ENCODE data around the gene PCDHGA1.
A peak's percentile ranks its signal among the peaks of the same experiment; 100 is the strongest.
"Not testable (repeated sequence)": the region's sequence is repeated elsewhere in the genome, so short reads cannot be mapped to it uniquely, and the experiment has no call there.

Gene PCDHGA1

GRCh38 chr5:141388661-141389060, 58.3 kb downstream of the PCDHGA1 start:
- TF ChIP-seq Cebpa-rat (IDR thresholded peaks at IDR 0.05) = peak; percentile 55 to 97 (median 80); a peak in 19 of 22 replicates
- peaks cover 0 to 5% (median 0%) of the 10 kb centered on the region in 11 experiments; a peak in 1 of 22 replicates for H3K36me3 ChIP-seq
- no peak overlapping the region for H3K4me2 ChIP-seq
- H3K27ac ChIP-seq = no peak overlapping the region
- H4K20me1 ChIP-seq = no peaks in the 10 kb centered on the region
- H3K9me3 ChIP-seq (replicated peaks in 1 of 11) = peaks cover 58 to 73% (median 66%) of the 10 kb centered on the region in 11 experiments
- H3K4me3 ChIP-seq = no peak overlapping the region
- no peaks in the 10 kb centered on the region; a peak in 1 of 22 replicates for H3K27me3 ChIP-seq
- H3K4me1 ChIP-seq = peaks cover 0 to 14% (median 2%) of the 10 kb centered on the region in 10 experiments; a peak in 7 of 20 replicates
- no peak overlapping the region for H3K9ac ChIP-seq

GRCh38 chr5:141389153-141390042, 59.1 kb downstream of the PCDHGA1 start:
- Histone ChIP-seq H3K4me2 (peak overlapping the region in 3 of 11 experiments; percentile 29 to 46 (median 42); a peak in 6 of 22 replicates), H3K36me3 (peaks cover 0 to 5% (median 0%) of the 10 kb centered on the region in 11 experiments; a peak in 1 of 22 replicates), H3K27ac (peak overlapping the region in 1 of 11 experiments; percentile 44; a peak in 1 of 22 replicates), H3K27me3 (no peaks in the 10 kb centered on the region; a peak in 1 of 22 replicates), H4K20me1 (no peaks in the 10 kb centered on the region), H3K9ac (no peak overlapping the region), H3K4me3 (no peak overlapping the region), H3K9me3 (replicated peaks in 1 of 11) (peaks cover 58 to 73% (median 66%) of the 10 kb centered on the region in 11 experiments), H3K4me1 (peaks cover 0 to 14% (median 2%) of the 10 kb centered on the region in 10 experiments; a peak in 7 of 20 replicates)
- TF ChIP-seq Cebpa-rat (IDR thresholded peaks at IDR 0.05) = no peak

- TF ChIP-seq Cebpa-rat (IDR thresholded peaks at IDR 0.05) = no peak
- Histone ChIP-seq H3K4me3 (0 out of 20 replicates have a peak within 1 kb of the TSS, but pooled peaks of 1 of the 10 experiments have one; percentile 8), H3K9ac (no peak within 1 kb of the TSS), H3K27ac (no peak within 1 kb of the TSS), H3K27me3 (no peaks in the 10 kb centered on the region; a peak in 1 of 22 replicates), H3K36me3 (peaks cover 0 to 5% (median 0%) of the 10 kb centered on the region in 11 experiments; a peak in 1 of 22 replicates), H4K20me1 (no peaks in the 10 kb centered on the region), H3K9me3 (replicated peaks in 1 of 11) (peaks cover 57 to 75% (median 66%) of the 10 kb centered on the region in 11 experiments), H3K4me1 (peaks cover 0 to 14% (median 2%) of the 10 kb centered on the region in 10 experiments; a peak in 7 of 20 replicates), H3K4me2 (no peak within 1 kb of the TSS)
These were observed 62.3 kb downstream of the PCDHGA1 start, which contains the start of gene PCDHGA8 for GRCh38 chr5:141392429-141393198. Gene PCDHGA8 (plus strand): TSS chr5:141392633. CDS start chr5:141392814, 181 bp downstream.

GRCh38 chr5:141393267-141393666, 63.0 kb downstream of the PCDHGA1 start:
- Histone ChIP-seq H3K27me3 (no peaks in the 10 kb centered on the region; a peak in 1 of 22 replicates), H3K4me1 (peaks cover 0 to 14% (median 2%) of the 10 kb centered on the region in 10 experiments; a peak in 7 of 20 replicates), H3K4me2 (no peak overlapping the region), H3K36me3 (peaks cover 0 to 5% (median 0%) of the 10 kb centered on the region in 11 experiments; a peak in 1 of 22 replicates), H3K9ac (no peak overlapping the region), H4K20me1 (no peaks in the 10 kb centered on the region), H3K27ac (no peak overlapping the region), H3K9me3 (replicated peaks in 1 of 11) (peaks cover 58 to 78% (median 66%) of the 10 kb centered on the region in 11 experiments), H3K4me3 (0 out of 20 replicates have a peak overlapping the region, but pooled peaks of 1 of the 10 experiments have one; percentile 8)
- TF ChIP-seq Cebpa-rat (IDR thresholded peaks at IDR 0.05) = no peak

GRCh38 chr5:141394401-141395187, 64.3 kb downstream of the PCDHGA1 start:
- not testable (repeated sequence) for H3K27ac ChIP-seq, H3K4me2 ChIP-seq, H3K27me3 ChIP-seq, H3K36me3 ChIP-seq, H3K4me3 ChIP-seq, H4K20me1 ChIP-seq, H3K9ac ChIP-seq
- peaks cover 57 to 78% (median 66%) of the 10 kb centered on the region in 11 experiments for H3K9me3 ChIP-seq (replicated peaks in 1 of 11)
- H3K4me1 ChIP-seq = peaks cover 0 to 14% (median 2%) of the 10 kb centered on the region in 10 experiments; a peak in 7 of 20 replicates

GRCh38 chr5:141397756-141398551, 67.6 kb downstream of the PCDHGA1 start, which contains the start of gene PCDHGB5:
Gene PCDHGB5 (plus strand): TSS chr5:141397947. CDS start chr5:141398128, 181 bp downstream.
- H3K27me3 ChIP-seq, H3K27ac ChIP-seq, H3K36me3 ChIP-seq, H3K4me3 ChIP-seq, H4K20me1 ChIP-seq, H3K4me1 ChIP-seq, H3K4me2 ChIP-seq, H3K9ac ChIP-seq: not testable (repeated sequence)
- H3K9me3 ChIP-seq (replicated peaks in 1 of 11) = peaks cover 60 to 81% (median 67%) of the 10 kb centered on the region in 11 experiments

- H3K27ac ChIP-seq = no peak overlapping the region
- H3K9me3 ChIP-seq (replicated peaks in 1 of 11) = peaks cover 58 to 81% (median 66%) of the 10 kb centered on the region in 11 experiments
- H3K4me2 ChIP-seq = no peak overlapping the region
- no peak for TF ChIP-seq Cebpa-rat (IDR thresholded peaks at IDR 0.05)
- no peak overlapping the region for H3K4me3 ChIP-seq
- H3K4me1 ChIP-seq = no peaks in the 10 kb centered on the region
- no peaks in the 10 kb centered on the region for H3K36me3 ChIP-seq
- no peaks in the 10 kb centered on the region for H3K27me3 ChIP-seq
- H4K20me1 ChIP-seq = no peaks in the 10 kb centered on the region
- H3K9ac ChIP-seq = no peak overlapping the region
These were observed 68.3 kb downstream of the PCDHGA1 start for GRCh38 chr5:141398608-141399007.
